Measurements from ENCODE around the gene UQCRC1.

The UQCRC1 gene

GRCh38 chr3:48597408-48597800, 12.0 kb downstream of the UQCRC1 start:
- no peak for DNase-seq

GRCh38 chr3:48596676-48597407, 12.6 kb downstream of the UQCRC1 start:
- no peak for DNase-seq

GRCh38 chr3:48596157-48596556, 13.3 kb downstream of the UQCRC1 start:
- DNase-seq, result no peak

GRCh38 chr3:48595526-48596121, 13.8 kb downstream of the UQCRC1 start:
- no peak for DNase-seq

- DNase-seq, result no peak
These were observed 14.3 kb downstream of the UQCRC1 start, which contains the start of gene COL7A1 for GRCh38 chr3:48595075-48595525. Gene COL7A1 (minus strand): TSS chr3:48595329. CDS start chr3:48595159, 170 bp downstream.

- DNase-seq, result no peak
These were observed 14.9 kb downstream of the UQCRC1 start for GRCh38 chr3:48594417-48595049.

GRCh38 chr3:48593337-48593736, 16.1 kb downstream of the UQCRC1 start:
- no peak for DNase-seq

- DNase-seq, result no peak
These were observed 16.8 kb downstream of the UQCRC1 start for GRCh38 chr3:48592519-48593087.

- DNase-seq, result no peak
These were observed 17.4 kb downstream of the UQCRC1 start for GRCh38 chr3:48591886-48592518.

- no peak for DNase-seq
These were observed 18.0 kb downstream of the UQCRC1 start for GRCh38 chr3:48591436-48591835.

- DNase-seq, result no peak
These were observed 21.2 kb downstream of the UQCRC1 start for GRCh38 chr3:48588230-48588629.

- no peak for DNase-seq
These were observed 21.8 kb downstream of the UQCRC1 start for GRCh38 chr3:48587686-48588085.

- no peak for DNase-seq
These were observed 24.0 kb downstream of the UQCRC1 start for GRCh38 chr3:48585411-48585810.

GRCh38 chr3:48584836-48585235, 24.6 kb downstream of the UQCRC1 start:
- DNase-seq, result no peak

- no peak for DNase-seq
These were observed 27.6 kb downstream of the UQCRC1 start for GRCh38 chr3:48581621-48582481.

GRCh38 chr3:48576647-48577046, 32.8 kb downstream of the UQCRC1 start:
- DNase-seq, result no peak

GRCh38 chr3:48575366-48575765, 34.1 kb downstream of the UQCRC1 start:
- DNase-seq, result no peak

- no peak for DNase-seq
These were observed 35.4 kb downstream of the UQCRC1 start for GRCh38 chr3:48573973-48574585.

- DNase-seq, result no peak
These were observed 36.9 kb downstream of the UQCRC1 start for GRCh38 chr3:48572517-48572916.

- DNase-seq, result no peak
These were observed 37.5 kb downstream of the UQCRC1 start for GRCh38 chr3:48571938-48572337.

GRCh38 chr3:48569808-48570450, 39.5 kb downstream of the UQCRC1 start:
- no peak for DNase-seq
